ENCODE results near the gene ZNF408.

Gene ZNF408

DNA sequence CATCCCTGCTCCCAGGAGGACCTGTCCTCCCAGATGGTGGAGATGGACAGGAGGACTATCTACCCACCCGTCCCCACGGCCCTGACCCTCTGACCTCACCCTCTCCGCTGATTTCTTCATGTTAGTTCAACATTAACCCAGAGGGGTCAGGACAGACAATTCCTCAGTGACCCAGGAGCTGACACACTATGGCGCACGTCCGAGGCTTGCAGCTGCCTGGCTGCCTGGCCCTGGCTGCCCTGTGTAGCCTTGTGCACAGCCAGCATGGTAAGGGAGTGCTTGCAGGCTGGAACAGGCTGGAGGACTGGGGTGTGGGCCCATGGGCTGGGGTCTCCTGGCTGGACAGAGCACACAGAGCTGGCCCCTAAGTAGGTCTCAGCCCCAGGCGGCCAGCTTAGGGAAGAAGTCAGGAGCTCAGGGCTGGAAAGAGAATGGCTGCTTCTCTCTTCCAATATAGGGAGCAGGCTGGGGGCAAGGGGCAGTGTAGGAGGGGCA lies 18.3 kb downstream of the ZNF408 start, which contains the start of gene F2:
Gene F2 (plus strand): TSS at position 166 of the 495 bp plus-strand sequence. CDS start 23 bp downstream, at position 189.
- Histone ChIP-seq H3K4me2 (ENCODE audit: low read depth, low read length, poor library complexity, severe bottlenecking) (no peak within 1 kb of the TSS), H2AFZ (ENCODE audit: low read depth, low read length, severe bottlenecking) (no peak within 1 kb of the TSS), H3F3A (ENCODE audit: insufficient read depth) (no peaks in the 10 kb centered on the region), H3K27ac (ENCODE audit: low read depth, low read length) (no peak within 1 kb of the TSS), H3K9me2 (replicated peaks; ENCODE audit: insufficient read depth, low read length) (no peaks in the 10 kb centered on the region), H3K9me3 (ENCODE audit: insufficient read depth, low read length) (no peaks in the 10 kb centered on the region), H3K9ac (ENCODE audit: low read length) (no peak within 1 kb of the TSS), H3K27me3 (ENCODE audit: low read length) (no peaks in the 10 kb centered on the region), H3K4me3 (ENCODE audit: insufficient read depth, low read length, poor library complexity, severe bottlenecking) (no peak within 1 kb of the TSS), H4K20me1 (ENCODE audit: low read depth, low read length) (no peaks in the 10 kb centered on the region), H3K79me2 (ENCODE audit: insufficient read depth, low read length) (no peaks in the 10 kb centered on the region), H3K36me3 (ENCODE audit: low read length) (no peaks in the 10 kb centered on the region)
- no peak for TF ChIP-seq EZH2phosphoT487 (conservative IDR thresholded peaks at IDR 0.05; ENCODE audit: low read length)
- TF ChIP-seq, protein P1, sequence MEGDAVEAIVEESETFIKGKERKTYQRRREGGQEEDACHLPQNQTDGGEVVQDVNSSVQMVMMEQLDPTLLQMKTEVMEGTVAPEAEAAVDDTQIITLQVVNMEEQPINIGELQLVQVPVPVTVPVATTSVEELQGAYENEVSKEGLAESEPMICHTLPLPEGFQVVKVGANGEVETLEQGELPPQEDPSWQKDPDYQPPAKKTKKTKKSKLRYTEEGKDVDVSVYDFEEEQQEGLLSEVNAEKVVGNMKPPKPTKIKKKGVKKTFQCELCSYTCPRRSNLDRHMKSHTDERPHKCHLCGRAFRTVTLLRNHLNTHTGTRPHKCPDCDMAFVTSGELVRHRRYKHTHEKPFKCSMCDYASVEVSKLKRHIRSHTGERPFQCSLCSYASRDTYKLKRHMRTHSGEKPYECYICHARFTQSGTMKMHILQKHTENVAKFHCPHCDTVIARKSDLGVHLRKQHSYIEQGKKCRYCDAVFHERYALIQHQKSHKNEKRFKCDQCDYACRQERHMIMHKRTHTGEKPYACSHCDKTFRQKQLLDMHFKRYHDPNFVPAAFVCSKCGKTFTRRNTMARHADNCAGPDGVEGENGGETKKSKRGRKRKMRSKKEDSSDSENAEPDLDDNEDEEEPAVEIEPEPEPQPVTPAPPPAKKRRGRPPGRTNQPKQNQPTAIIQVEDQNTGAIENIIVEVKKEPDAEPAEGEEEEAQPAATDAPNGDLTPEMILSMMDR (IDR thresholded peaks at IDR 0.05; ENCODE audit: insufficient read depth, low read length, poor library complexity, severe bottlenecking) = no peak

DNA sequence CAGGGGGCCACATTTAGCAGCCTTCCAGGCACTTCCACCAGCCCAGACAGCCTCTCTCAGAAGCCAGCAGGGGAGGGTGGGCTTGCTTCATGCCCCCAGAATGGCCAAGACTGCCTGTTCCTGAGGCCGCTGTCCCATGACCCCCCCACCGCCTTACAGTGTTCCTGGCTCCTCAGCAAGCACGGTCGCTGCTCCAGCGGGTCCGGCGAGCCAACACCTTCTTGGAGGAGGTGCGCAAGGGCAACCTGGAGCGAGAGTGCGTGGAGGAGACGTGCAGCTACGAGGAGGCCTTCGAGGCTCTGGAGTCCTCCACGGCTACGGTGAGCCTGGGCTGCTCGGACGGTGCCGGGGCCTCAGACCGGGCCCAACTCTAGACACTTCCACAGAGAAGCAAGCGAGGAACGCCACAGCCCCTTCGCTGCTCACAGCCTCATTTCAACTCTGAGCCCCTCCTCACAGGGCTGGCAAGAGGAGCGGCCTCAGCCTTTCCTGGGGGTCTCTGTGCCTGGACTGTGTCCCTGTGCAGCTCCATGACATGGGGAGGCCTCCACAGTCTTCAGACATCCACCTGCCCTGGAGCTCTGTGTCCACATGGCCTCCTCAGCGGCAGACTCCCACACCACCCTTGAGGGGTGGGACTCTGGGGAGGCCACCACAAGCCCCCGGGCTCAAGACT lies 18.9 kb downstream of the ZNF408 start:
- Histone ChIP-seq H3K27me3 (ENCODE audit: low read length) (no peaks in the 10 kb centered on the region), H3F3A (ENCODE audit: insufficient read depth) (no peaks in the 10 kb centered on the region), H3K9me2 (replicated peaks; ENCODE audit: insufficient read depth, low read length) (no peaks in the 10 kb centered on the region), H3K4me3 (ENCODE audit: insufficient read depth, low read length, poor library complexity, severe bottlenecking) (no peak overlapping the region), H3K36me3 (ENCODE audit: low read length) (no peaks in the 10 kb centered on the region), H2AFZ (ENCODE audit: low read depth, low read length, severe bottlenecking) (no peak overlapping the region), H3K4me2 (ENCODE audit: low read depth, low read length, poor library complexity, severe bottlenecking) (no peak overlapping the region), H3K9me3 (ENCODE audit: insufficient read depth, low read length) (no peaks in the 10 kb centered on the region), H3K79me2 (ENCODE audit: insufficient read depth, low read length) (no peaks in the 10 kb centered on the region), H3K9ac (ENCODE audit: low read length) (no peak overlapping the region), H4K20me1 (ENCODE audit: low read depth, low read length) (no peaks in the 10 kb centered on the region), H3K27ac (ENCODE audit: low read depth, low read length) (no peak overlapping the region)
- TF ChIP-seq EZH2phosphoT487 (conservative IDR thresholded peaks at IDR 0.05; ENCODE audit: low read length) = no peak
- TF ChIP-seq, protein P1 (IDR thresholded peaks at IDR 0.05; ENCODE audit: insufficient read depth, low read length, poor library complexity, severe bottlenecking) = no peak

DNA sequence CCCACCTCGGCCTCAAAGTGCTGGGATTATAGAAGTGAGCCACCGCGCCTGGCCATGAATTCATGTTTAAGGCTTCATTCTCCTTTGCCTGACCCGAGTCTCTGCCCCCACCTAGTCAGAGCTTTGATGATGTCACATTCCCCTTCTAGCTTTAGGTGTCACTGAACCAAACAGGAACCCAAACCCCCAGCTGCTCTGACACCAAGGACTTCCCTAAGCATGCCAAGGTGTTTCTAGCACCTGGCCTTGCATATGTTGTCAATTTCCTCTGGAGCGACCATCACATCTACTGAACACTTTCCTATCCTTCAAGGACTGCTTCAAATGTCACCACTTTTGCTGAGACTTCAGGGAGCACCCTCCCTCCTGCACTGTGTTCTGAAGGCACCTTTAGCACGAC lies 20.5 kb downstream of the ZNF408 start:
- H3K9me3 ChIP-seq (ENCODE audit: insufficient read depth, low read length) = no peaks in the 10 kb centered on the region
- H3K27ac ChIP-seq (ENCODE audit: low read depth, low read length) = no peak overlapping the region
- H3F3A ChIP-seq (ENCODE audit: insufficient read depth) = no peaks in the 10 kb centered on the region
- no peaks in the 10 kb centered on the region for H3K27me3 ChIP-seq (ENCODE audit: low read length)
- H3K4me3 ChIP-seq (ENCODE audit: insufficient read depth, low read length, poor library complexity, severe bottlenecking) = no peak overlapping the region
- no peaks in the 10 kb centered on the region for H3K79me2 ChIP-seq (ENCODE audit: insufficient read depth, low read length)
- no peak overlapping the region for H3K9ac ChIP-seq (ENCODE audit: low read length)
- no peaks in the 10 kb centered on the region for H3K9me2 ChIP-seq (replicated peaks; ENCODE audit: insufficient read depth, low read length)
- no peak overlapping the region for H2AFZ ChIP-seq (ENCODE audit: low read depth, low read length, severe bottlenecking)
- no peaks in the 10 kb centered on the region for H3K36me3 ChIP-seq (ENCODE audit: low read length)
- H3K4me2 ChIP-seq (ENCODE audit: low read depth, low read length, poor library complexity, severe bottlenecking) = no peak overlapping the region
- TF ChIP-seq, protein P1 (IDR thresholded peaks at IDR 0.05; ENCODE audit: insufficient read depth, low read length, poor library complexity, severe bottlenecking) = no peak
- TF ChIP-seq EZH2phosphoT487 (conservative IDR thresholded peaks at IDR 0.05; ENCODE audit: low read length) = no peak
- no peaks in the 10 kb centered on the region for H4K20me1 ChIP-seq (ENCODE audit: low read depth, low read length)

Measured in SU-DHL-6 (cell line).